Cortex of kidney (tissue), 1 donor: ENCODE measurements around the gene EVC.
"Not testable (repeated sequence)": the region's sequence is repeated elsewhere in the genome, so short reads cannot be mapped to it uniquely, and the experiment has no call there.

Experiments
- DNase-seq: peaks from one replicate; lab custom pipeline; 2025; lab: John Stamatoyannopoulos, UW

The EVC gene

DNA sequence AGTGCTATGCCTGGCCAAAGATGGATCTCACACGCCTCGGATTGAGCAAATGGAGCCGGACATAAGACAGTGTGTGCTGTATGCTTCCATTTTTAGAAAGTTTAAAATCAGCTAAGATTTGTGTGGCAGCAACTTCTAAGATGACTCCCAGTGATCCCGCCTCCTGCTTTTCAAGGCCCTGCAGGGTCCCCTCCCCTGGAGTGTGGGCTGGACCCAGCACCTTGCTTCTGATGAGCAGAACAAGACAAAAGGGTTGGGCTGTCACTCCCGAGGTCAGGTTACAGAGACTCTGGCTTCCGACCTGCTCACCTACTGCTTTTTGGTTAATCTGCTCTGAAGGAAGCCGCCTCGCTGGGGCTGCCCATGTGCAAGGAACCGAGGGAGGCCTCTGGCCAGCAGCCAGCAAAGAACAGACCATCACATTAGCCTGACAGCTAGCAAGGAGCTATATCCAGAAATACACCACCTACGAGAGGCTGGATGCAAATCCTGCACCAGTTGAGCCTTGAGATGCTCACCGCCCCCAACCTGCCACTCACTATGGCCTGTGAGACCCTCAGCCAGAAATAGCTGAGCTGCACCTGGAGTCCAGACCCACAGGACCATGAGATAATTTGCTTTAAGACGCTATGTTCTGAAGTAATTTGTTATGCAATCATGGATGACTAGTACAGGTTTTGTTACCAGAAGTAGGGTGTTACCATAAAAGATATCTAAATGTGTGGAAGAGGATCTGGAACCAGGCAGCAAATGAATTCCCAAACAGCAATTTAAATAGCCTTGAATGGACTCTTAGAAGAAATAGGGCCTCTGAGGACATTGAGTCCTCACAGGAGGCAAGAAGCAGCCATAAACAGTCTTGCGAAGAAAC lies 134.3 kb downstream of the EVC start:
- DNase-seq, result no peak

DNA sequence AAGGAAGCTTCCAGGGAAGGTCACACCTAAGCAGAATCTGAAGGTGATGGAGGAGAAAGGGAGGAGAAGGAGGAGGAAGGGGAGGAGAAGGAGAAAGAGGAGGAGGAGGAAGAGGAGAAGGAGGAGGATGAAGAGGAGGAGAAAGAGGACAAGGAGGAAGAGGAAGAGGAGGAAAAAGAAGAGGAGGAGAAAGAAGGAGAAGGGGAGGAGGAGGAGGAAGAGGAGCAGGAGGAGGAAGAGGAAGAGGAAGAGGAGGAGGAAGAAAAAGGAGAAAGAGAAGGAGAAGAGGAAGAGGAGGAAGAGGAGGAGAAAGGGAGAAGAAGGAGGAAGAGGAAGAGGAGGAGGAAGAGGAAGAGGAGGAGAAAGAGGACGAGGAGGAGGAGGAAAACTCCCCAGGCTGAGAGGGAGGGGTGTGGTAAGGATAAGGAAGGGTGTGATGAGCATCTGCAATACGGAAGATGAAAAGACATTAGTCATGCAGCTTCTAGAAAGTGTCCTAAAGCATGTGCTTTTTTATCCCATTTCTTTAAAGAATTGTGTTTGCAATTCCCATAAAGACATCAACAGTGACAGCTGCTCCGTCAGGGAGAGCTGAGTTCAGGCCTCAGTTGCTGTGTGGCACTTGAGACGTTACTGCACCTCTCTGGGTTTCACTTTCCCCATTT lies 140.8 kb downstream of the EVC start:
- no peak for DNase-seq

DNA sequence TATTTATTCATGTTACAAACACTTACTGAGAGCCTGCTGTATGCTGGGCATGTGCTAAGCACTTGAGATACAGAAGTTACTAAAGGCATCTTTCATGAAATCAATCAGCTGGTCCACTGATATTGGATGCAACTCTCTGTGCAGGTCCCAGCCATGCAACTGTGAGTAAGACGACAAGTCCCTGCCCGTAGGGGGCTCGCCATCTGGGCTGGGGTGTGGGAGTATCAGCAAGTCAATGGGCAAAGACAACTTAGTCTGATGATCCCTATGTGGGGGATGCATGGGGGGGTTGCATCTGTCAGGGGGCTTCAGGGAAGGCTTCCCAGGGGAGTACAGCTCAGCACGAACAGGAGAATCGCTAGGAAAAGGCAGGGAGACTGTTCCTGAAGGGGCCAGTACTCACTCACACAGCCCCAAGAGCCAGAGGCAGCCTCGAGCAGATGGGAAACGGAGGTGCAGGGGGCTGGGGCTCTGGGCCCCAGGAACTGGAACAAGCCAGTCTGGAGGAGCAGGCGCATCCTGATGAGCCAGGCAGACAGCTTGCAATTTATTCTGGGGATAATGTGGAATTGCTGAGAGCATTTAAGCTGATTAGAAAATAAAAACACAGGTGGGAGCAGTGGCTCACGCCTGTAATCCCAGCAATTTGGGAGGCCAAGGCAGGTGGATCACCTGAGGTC lies 141.7 kb downstream of the EVC start:
- DNase-seq, result no peak

DNA sequence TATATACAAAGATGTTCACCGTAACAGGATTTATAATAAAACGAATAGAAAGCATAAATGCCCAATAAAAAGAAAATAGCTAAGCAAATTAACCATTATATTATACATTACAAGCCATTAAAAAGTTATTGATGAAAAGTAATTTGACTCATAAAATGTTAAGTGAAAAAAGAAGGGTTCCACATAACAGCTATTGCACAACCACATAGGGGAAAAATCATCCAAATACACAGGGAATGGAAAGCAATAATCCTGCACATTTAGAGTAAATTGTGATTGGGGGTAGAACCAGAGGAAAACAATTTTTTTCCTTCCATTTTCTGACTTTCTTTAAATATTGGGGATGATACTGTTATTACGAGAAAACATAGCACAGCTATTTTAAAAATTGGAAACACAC lies 143.9 kb downstream of the EVC start:
- no peak for DNase-seq

DNA sequence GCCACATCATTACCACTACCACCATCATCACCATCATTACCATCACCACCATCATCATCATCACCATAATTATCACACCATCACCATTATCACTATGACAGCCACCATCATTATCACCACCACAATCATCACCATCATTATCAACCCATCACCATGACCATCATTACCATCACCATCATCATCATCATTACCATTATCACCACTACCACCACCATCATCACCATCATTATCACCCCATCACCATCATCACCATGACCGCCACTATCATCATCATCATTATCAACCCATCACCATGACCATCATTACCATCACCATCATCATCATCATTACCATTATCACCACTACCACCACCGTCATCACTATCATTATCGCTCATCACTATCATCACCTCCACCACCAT lies 145.4 kb downstream of the EVC start:
- not testable (repeated sequence) for DNase-seq

DNA sequence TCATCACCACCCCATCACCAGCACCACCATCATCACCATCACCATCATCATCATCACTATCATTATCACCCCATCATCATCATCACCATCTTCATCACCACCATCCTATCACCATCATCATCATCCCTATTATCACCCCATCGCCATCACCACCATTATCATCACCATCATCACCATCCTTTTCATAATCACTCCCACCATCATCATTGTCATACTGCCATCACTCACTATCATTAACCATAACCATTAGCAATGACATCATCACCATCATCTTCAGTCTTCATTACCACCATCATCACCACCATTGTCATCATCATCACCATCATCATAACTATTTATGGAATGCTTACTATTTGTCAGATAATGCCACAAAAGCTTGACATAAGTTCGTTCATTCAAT lies 146.2 kb downstream of the EVC start:
- no peak for DNase-seq

DNA sequence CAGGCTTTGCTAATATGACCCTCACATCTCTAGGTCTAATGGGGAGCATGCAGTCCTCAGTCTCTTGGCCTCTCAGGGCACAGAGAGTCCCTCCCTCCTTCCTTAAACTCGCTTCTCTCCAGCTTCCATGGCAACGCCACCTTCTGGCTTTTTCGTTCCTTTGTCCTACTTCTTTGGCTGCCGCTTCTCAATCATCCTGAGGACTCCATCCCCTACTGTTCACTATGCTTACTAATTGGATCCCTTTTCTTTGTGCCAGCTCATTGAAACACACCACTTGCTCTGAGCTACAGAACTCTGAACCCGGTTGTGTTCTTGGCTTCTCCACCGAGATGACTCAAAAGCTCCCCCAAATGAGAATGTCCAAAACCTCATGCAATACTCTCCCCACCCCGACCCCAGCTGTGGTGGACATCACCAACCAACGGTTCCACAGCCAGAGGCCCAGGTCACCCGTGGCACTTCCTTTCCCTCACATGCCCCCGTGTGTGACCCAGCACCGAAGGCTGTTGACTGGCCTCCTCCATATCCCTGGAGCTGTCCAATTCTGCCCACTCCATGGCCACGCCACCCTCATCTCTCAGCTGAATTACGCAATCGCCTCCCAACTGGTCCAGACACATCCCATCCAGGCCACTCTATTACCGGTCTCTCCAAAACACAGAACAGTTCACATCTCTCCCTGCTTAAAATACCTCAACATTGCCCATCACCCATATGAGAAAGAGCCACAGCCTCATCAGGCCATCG lies 147.2 kb downstream of the EVC start:
- no peak for DNase-seq

DNA sequence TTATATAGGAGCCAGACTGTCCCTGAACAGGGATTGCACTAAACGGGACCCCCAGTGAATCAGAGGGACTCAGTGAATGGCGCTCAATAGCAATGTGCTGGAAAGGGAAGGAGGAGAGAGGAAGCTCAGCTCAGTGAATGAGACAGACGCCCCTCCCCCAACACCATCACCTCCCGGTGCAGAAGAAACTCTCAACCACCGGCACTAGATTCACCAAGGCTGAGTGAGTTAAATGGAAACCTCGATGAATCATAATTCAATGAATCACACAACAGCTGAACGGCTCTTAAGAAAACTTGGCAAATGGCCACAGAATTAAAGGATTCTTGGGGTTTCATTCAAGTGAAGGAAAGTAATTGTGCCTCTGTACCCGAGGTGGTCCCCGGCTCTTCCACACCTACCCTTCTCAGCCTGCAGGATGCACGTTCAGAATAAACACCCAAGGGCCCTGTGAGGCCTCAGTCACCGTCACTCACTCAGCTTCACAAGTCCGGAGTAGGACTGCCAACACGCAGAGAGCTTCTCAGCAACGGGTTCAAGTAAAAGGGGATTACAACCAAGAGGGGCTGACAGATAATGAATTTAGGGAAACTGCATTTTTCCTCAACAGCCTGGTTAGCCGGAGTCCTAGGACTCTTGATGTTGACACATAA lies 152.6 kb downstream of the EVC start:
- DNase-seq, result no peak
